ENCODE results near the gene CAPN11.
"Not testable (repeated sequence)": the region's sequence is repeated elsewhere in the genome, so short reads cannot be mapped to it uniquely, and the experiment has no call there.

CAPN11 gene

DNA sequence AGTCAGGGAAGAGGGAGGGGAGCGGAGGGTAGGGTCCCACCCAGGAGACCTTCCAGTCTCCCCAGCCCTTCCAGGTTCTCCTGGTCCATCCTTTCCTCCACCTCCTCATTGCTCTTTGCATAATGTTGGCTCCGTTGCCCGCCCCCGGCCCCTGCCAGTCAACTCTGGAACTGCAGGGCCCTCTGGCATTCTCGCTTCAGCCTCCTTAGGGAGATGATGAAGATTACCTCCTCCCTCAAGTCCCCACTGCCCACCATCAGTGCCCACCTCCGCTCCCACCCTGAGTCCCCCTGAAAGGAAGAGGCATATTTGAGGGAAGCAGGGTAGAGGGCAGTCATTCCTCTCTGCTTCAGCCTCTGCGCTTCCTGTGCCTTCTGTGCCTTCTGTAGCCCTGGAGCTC, 22.7 kb upstream of the CAPN11 start:
- no peaks in the 10 kb centered on the region for H3K9me3 ChIP-seq (ENCODE audit: low read length)
- no peak overlapping the region for H2AFZ ChIP-seq (ENCODE audit: low read depth, low read length)
- H3K27me3 ChIP-seq (ENCODE audit: insufficient read depth, low read length) = no peaks in the 10 kb centered on the region
- H3K36me3 ChIP-seq (ENCODE audit: insufficient read depth, low read length) = peaks cover 32% of the 10 kb centered on the region
- H3K4me3 ChIP-seq (ENCODE audit: low read length) = no peak overlapping the region
- H3K4me1 ChIP-seq (ENCODE audit: insufficient read depth, low read length) = peaks cover 7% of the 10 kb centered on the region

GRCh38 chr6:44138717-44139350, 19.8 kb upstream of the CAPN11 start:
- Histone ChIP-seq H3K27me3 (ENCODE audit: insufficient read depth, low read length) (no peaks in the 10 kb centered on the region), H3K36me3 (ENCODE audit: insufficient read depth, low read length) (peaks cover 39% of the 10 kb centered on the region), H3K9me3 (ENCODE audit: low read length) (no peaks in the 10 kb centered on the region), H2AFZ (ENCODE audit: low read depth, low read length) (no peak overlapping the region), H3K4me1 (ENCODE audit: insufficient read depth, low read length) (no peaks in the 10 kb centered on the region), H3K4me3 (ENCODE audit: low read length) (no peak overlapping the region)

GRCh38 chr6:44139351-44139743, 19.3 kb upstream of the CAPN11 start:
- no peaks in the 10 kb centered on the region for H3K4me1 ChIP-seq (ENCODE audit: insufficient read depth, low read length)
- H3K27me3 ChIP-seq (ENCODE audit: insufficient read depth, low read length) = no peaks in the 10 kb centered on the region
- H3K36me3 ChIP-seq (ENCODE audit: insufficient read depth, low read length) = peaks cover 42% of the 10 kb centered on the region
- H3K9me3 ChIP-seq (ENCODE audit: low read length) = no peaks in the 10 kb centered on the region
- no peak overlapping the region for H3K4me3 ChIP-seq (ENCODE audit: low read length)
- H2AFZ ChIP-seq (ENCODE audit: low read depth, low read length) = no peak overlapping the region

DNA sequence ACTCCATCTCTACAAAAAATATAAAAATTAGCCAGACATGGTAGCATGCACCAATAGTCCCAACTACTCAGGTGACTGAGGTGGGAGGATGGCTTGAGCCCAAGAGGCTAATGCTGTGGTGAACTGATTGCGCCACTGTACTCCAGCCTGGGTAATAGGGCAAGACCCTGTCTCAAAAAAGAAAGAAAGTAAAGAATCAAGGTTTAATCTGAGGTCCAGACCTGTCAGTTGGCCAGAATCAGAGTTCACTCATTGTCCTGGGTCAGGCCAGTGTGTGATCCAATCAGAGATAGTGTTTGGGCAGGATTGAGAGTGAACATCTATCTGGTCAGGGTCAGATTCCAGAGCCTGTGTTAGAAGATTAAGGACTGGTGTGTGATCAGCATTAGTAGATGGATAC, 15.8 kb upstream of the CAPN11 start:
- Histone ChIP-seq H3K4me1 (ENCODE audit: insufficient read depth, low read length) (no peaks in the 10 kb centered on the region), H2AFZ (ENCODE audit: low read depth, low read length) (no peak overlapping the region), H3K9me3 (ENCODE audit: low read length) (no peaks in the 10 kb centered on the region), H3K4me3 (ENCODE audit: low read length) (no peak overlapping the region), H3K27me3 (ENCODE audit: insufficient read depth, low read length) (no peaks in the 10 kb centered on the region), H3K36me3 (ENCODE audit: insufficient read depth, low read length) (peaks cover 40% of the 10 kb centered on the region)

GRCh38 chr6:44143731-44144130, 14.9 kb upstream of the CAPN11 start:
- Histone ChIP-seq H3K36me3 (ENCODE audit: insufficient read depth, low read length) (peaks cover 46% of the 10 kb centered on the region), H3K27me3 (ENCODE audit: insufficient read depth, low read length) (no peaks in the 10 kb centered on the region)

GRCh38 chr6:44144536-44144935, 14.1 kb upstream of the CAPN11 start:
- not testable (repeated sequence) for H3K4me3 ChIP-seq (ENCODE audit: low read length); H2AFZ ChIP-seq (ENCODE audit: low read depth, low read length)
- peaks cover 50% of the 10 kb centered on the region for H3K36me3 ChIP-seq (ENCODE audit: insufficient read depth, low read length)

More at GRCh38 chr6:44143731-44144130, 14.9 kb upstream of the CAPN11 start:
- Histone ChIP-seq H3K4me1 (ENCODE audit: insufficient read depth, low read length) (no peaks in the 10 kb centered on the region), H3K9me3 (ENCODE audit: low read length) (no peaks in the 10 kb centered on the region), H3K4me3 (ENCODE audit: low read length) (no peak overlapping the region), H2AFZ (ENCODE audit: low read depth, low read length) (no peak overlapping the region)

DNA sequence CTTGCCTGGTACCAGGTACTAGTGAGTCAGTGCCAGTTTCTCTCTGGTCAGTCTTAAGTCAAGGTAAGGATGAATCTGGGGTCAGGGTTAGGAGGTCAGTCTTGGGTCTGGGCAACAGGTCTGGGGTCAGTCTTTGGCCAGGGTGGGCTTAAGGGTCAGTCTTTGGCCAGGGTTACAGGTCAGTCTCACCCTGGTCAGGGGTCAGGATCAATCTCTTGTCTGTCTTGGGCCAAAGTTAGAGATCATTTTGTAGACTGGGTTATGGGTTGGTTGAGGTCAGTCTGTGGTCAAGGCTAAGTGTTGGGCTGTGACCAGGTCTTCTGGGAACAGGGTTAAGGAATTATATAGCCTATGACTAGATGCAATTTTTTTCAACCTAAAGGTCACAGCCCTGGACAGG, 12.8 kb upstream of the CAPN11 start:
- H3K27me3 ChIP-seq (ENCODE audit: insufficient read depth, low read length) = no peaks in the 10 kb centered on the region
- no peak overlapping the region for H3K4me3 ChIP-seq (ENCODE audit: low read length)
- H3K9me3 ChIP-seq (ENCODE audit: low read length) = no peaks in the 10 kb centered on the region
- no peaks in the 10 kb centered on the region for H3K4me1 ChIP-seq (ENCODE audit: insufficient read depth, low read length)
- no peak overlapping the region for H2AFZ ChIP-seq (ENCODE audit: low read depth, low read length)
- peaks cover 49% of the 10 kb centered on the region for H3K36me3 ChIP-seq (ENCODE audit: insufficient read depth, low read length)

More at GRCh38 chr6:44144536-44144935, 14.1 kb upstream of the CAPN11 start:
- H3K27me3 ChIP-seq (ENCODE audit: insufficient read depth, low read length); H3K9me3 ChIP-seq (ENCODE audit: low read length); H3K4me1 ChIP-seq (ENCODE audit: insufficient read depth, low read length): not testable (repeated sequence)

DNA sequence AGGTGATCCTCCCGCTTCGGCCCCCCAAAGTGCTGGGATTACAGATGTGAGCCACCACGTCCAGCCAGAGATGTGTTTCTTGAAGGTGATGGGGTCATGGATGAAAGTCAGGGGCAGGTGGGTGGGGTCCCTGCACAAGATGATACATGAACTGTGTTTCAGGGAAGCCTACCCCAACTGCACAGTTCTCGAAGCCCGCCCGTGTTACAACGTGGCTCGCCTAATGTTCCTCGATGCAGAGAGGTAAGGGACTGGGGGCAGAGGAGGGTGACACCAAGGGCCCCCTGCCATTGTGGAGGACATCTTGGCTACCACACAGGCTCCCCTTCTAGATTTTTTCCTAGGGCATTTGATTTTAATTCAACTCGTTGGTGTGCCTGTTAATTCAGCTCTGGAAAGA, 11.9 kb upstream of the CAPN11 start:
- H3K36me3 ChIP-seq (ENCODE audit: insufficient read depth, low read length) = peaks cover 41% of the 10 kb centered on the region
- no peaks in the 10 kb centered on the region for H3K27me3 ChIP-seq (ENCODE audit: insufficient read depth, low read length)
- no peak overlapping the region for H3K4me3 ChIP-seq (ENCODE audit: low read length)
- no peaks in the 10 kb centered on the region for H3K4me1 ChIP-seq (ENCODE audit: insufficient read depth, low read length)
- no peak overlapping the region for H2AFZ ChIP-seq (ENCODE audit: low read depth, low read length)
- no peaks in the 10 kb centered on the region for H3K9me3 ChIP-seq (ENCODE audit: low read length)

GRCh38 chr6:44147256-44147655, 11.4 kb upstream of the CAPN11 start:
- no peak overlapping the region for H3K4me3 ChIP-seq (ENCODE audit: low read length)
- H2AFZ ChIP-seq (ENCODE audit: low read depth, low read length) = no peak overlapping the region
- H3K27me3 ChIP-seq (ENCODE audit: insufficient read depth, low read length) = no peaks in the 10 kb centered on the region
- H3K9me3 ChIP-seq (ENCODE audit: low read length) = no peaks in the 10 kb centered on the region
- H3K4me1 ChIP-seq (ENCODE audit: insufficient read depth, low read length) = no peaks in the 10 kb centered on the region
- peaks cover 41% of the 10 kb centered on the region for H3K36me3 ChIP-seq (ENCODE audit: insufficient read depth, low read length)

GRCh38 chr6:44148306-44148705, 10.3 kb upstream of the CAPN11 start:
- H3K4me1 ChIP-seq (ENCODE audit: insufficient read depth, low read length) = no peaks in the 10 kb centered on the region
- no peak overlapping the region for H3K4me3 ChIP-seq (ENCODE audit: low read length)
- no peak overlapping the region for H2AFZ ChIP-seq (ENCODE audit: low read depth, low read length)
- H3K27me3 ChIP-seq (ENCODE audit: insufficient read depth, low read length) = no peaks in the 10 kb centered on the region
- no peaks in the 10 kb centered on the region for H3K9me3 ChIP-seq (ENCODE audit: low read length)
- peaks cover 44% of the 10 kb centered on the region for H3K36me3 ChIP-seq (ENCODE audit: insufficient read depth, low read length)

- Histone ChIP-seq H2AFZ (ENCODE audit: low read depth, low read length) (no peak overlapping the region), H3K9me3 (ENCODE audit: low read length) (no peaks in the 10 kb centered on the region), H3K27me3 (ENCODE audit: insufficient read depth, low read length) (no peaks in the 10 kb centered on the region), H3K36me3 (ENCODE audit: insufficient read depth, low read length) (peaks cover 41% of the 10 kb centered on the region), H3K4me3 (ENCODE audit: low read length) (no peak overlapping the region), H3K4me1 (ENCODE audit: insufficient read depth, low read length) (no peaks in the 10 kb centered on the region)
Measured at GRCh38 chr6:44149369-44150012, 9.1 kb upstream of the CAPN11 start.

GRCh38 chr6:44150317-44150917, 8.2 kb upstream of the CAPN11 start:
- no peaks in the 10 kb centered on the region for H3K9me3 ChIP-seq (ENCODE audit: low read length)
- H3K4me3 ChIP-seq (ENCODE audit: low read length) = no peak overlapping the region
- H3K4me1 ChIP-seq (ENCODE audit: insufficient read depth, low read length) = no peaks in the 10 kb centered on the region
- H3K27me3 ChIP-seq (ENCODE audit: insufficient read depth, low read length) = no peaks in the 10 kb centered on the region
- H2AFZ ChIP-seq (ENCODE audit: low read depth, low read length) = no peak overlapping the region
- H3K36me3 ChIP-seq (ENCODE audit: insufficient read depth, low read length) = peaks cover 41% of the 10 kb centered on the region

GRCh38 chr6:44151348-44152108, 7.1 kb upstream of the CAPN11 start:
- Histone ChIP-seq H3K4me3 (ENCODE audit: low read length) (no peak overlapping the region), H3K9me3 (ENCODE audit: low read length) (no peaks in the 10 kb centered on the region), H2AFZ (ENCODE audit: low read depth, low read length) (no peak overlapping the region), H3K36me3 (ENCODE audit: insufficient read depth, low read length) (peaks cover 41% of the 10 kb centered on the region), H3K27me3 (ENCODE audit: insufficient read depth, low read length) (no peaks in the 10 kb centered on the region), H3K4me1 (ENCODE audit: insufficient read depth, low read length) (no peaks in the 10 kb centered on the region)
